ENCODE results near the gene CNNM3.

Gene CNNM3

DNA sequence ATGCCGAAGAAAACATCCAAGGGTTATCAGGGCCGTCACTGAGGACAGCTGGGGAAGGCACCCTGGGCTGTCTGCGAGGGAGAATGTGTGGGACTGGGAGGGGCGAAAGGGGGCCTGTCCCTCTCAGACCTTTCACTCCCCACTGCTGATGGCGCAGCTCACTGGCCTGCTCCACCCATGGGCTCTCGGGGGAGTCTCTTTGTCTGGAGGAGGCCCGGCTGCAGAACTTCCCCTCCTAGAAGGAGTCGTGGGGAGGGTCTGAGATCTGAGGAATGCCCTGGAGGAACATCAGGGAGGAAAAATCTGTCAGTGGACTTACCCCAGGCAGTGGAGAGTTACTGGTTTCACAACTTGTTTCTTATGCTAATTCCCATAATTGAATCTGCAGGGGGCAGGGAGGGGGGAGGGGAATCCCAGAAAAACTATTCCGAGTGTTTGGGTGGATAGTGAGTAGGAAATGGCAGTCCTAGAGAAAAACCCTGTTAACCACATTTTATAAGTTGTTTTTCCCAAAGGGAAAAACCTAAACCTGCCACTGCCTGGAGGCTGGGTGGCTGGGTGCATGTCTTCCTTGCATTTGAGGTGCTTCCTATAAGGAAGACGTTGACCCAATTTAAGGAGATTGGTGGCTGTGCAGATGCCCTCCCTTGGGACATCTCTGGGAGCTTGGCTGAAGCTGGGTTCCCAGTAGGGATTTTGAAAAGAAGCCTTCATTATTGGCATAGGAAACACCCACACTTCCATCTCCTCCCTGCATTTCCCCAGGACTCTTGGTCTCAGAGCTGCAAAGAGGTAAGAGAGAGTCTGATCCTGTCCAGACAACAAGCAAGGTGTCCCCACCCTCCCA is 65.5 kb downstream of the CNNM3 start:
- DNase-seq: no peak

DNA sequence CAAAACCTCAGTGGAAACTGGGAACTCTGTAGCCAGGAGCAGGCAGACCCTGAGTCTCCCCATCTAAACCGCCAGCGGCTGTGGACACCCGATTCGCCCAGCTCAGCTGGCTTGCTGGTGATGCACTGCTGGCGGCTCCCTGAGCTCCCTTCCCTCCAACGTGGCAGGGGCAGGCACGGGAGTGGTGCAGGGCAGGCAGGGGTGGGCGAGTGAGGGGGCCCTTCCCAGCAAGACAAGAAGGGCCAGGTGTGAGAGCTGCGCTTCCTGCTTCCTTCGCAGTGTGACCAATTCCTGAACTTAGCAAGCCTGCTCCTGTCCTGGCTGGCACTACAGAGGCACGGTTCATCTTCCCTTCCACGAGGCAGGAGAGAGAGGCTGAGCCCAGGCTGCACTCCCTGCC is 66.2 kb downstream of the CNNM3 start:
- no peak for DNase-seq

DNA sequence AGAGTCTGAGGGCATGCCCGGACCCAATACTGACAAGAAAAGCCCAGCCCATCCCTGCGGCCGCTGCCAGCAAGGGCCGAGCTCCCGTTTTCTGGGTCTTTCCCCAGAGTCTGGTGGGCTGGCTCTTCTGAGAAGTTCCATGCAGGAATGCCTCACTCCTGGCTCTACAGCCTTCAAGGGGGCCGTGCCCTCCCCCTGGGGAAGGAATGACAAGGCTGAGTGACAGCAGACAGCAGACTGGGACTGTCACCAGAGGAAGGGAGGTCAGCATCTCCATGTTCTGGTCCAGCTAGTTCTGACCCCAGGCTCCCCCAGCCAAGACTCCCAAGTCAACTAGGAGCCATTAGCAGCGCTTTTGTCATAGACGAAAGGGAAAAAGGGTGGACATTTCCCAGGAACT is 66.8 kb downstream of the CNNM3 start:
- no peak for DNase-seq

DNA sequence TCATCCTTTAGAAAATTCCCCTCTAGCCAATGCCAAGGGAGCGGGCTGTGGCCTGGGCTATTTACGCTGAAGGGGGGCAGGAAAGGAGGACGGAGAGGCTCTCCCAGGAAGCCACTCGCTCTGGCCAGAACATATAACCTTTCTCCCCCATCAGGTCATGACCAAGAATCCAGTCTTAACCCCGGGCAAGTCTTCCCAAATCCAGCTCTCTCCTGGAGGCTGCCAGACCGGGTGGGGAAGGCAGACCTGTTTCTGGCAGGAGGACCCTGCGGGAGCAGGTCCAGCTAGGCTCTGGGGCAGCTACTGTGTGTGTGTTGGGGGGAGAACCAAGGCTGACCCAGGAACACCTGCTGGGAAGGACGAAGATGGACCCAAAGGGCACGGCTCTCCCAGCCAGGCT is 67.2 kb downstream of the CNNM3 start:
- no peak for DNase-seq

All from stimulated activated CD4-positive, alpha-beta T cell treated with anti-CD3 and anti-CD28 coated beads, Interleukin-2, amount 100 ng/mL, for 24 hours (primary cell).